HG03039 (cell line): ENCODE measurements around the gene ATP1B1.

Experiments
- ATAC-seq: cut with Tn5 transposase; IDR thresholded peaks from one replicate; pipeline ENCODE4 v1.9.1; 2021; ENCODE audit warnings: mild to moderate bottlenecking, moderate library complexity; ENCODE audit not compliant: unreplicated experiment

ATP1B1 gene

GRCh38 chr1:169106095-169106920, at the start of gene ATP1B1:
ATP1B1 (plus strand) TSS chr1:169106690; CDS start chr1:169106830, 140 bp downstream.
- peak; percentile 86 for ATAC-seq

GRCh38 chr1:169059421-169059820, 47.1 kb upstream of the ATP1B1 start:
- ATAC-seq = no peak

- no peak for ATAC-seq
Measured at GRCh38 chr1:169060043-169060722, 46.3 kb upstream of the ATP1B1 start.

GRCh38 chr1:169060919-169061639, 45.4 kb upstream of the ATP1B1 start:
- no peak for ATAC-seq

DNA sequence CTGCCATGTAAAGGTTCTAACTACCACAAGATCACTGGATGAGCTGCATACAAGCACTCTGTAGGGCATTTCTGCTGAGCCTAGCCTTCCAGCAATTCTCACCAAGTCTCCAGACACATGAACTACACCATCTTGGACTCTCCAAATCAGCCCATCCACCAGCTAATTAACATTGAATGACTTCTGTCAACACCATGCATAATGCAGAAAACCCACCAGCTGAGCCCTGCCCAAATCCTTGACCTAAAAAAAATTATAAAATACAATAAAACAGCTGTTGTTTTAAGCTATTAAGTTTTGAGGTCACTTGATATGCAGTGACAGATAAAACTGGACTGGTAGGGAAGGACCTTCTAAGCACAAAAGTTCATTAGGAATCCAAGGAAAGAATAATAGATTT, 44.3 kb upstream of the ATP1B1 start:
- no peak for ATAC-seq

GRCh38 chr1:169064103-169064502, 42.4 kb upstream of the ATP1B1 start:
- no peak for ATAC-seq

DNA sequence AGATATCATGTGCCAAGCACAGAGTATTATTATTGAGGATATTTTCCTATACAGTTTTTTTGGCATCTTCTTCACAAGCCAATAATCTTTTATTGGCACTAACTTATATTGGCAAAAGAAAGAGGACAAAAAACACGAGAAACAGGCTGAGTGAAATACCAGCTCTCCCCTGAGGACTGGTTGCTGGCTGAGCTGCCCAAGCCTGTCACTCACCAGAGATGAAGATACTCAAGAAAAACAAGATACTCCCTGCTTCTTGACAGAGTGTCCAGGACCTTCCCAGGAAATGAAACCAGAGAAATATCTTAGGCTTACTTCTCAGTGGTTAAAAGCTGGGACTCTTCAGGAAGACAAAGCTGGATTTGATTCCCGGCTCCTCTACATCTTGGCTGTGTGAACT, 35.9 kb upstream of the ATP1B1 start:
- ATAC-seq = no peak

GRCh38 chr1:169070958-169071357, 35.5 kb upstream of the ATP1B1 start:
- no peak for ATAC-seq

DNA sequence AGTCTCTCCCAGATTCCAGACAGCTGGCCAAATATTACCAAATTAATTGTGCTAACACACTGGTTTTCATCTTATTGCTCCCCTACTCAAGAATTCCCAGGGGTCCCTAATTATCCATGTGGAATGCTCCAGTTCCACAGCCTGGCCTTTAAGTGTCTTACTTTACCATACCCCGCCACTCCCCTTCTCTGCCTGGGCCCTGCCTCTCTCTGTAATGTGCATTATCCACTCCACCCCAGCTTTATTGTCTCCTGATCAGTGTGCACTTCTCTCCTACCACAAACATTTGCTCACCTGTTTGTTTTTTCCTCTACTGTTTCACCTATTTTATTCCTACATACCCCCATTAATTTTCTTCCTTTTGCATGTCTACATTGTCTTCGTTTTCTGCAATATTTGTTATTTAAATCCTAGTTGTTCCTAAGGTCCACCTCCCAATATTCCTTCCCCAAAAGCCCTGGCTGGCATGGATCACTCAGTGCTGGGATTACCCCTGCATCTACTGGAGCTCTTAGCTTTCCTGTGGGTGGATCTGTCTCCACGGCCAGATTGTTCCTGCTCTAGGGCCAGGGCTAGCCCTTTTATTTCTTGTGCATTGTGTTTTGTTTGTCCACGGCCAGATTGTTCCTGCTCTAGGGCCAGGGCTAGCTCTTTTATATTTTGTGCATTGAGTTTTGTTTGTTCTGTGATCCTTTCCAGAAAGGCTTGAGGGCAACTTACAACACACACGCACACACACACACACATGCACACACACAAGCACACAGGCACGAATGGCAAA, 33.4 kb upstream of the ATP1B1 start:
- ATAC-seq = no peak

DNA sequence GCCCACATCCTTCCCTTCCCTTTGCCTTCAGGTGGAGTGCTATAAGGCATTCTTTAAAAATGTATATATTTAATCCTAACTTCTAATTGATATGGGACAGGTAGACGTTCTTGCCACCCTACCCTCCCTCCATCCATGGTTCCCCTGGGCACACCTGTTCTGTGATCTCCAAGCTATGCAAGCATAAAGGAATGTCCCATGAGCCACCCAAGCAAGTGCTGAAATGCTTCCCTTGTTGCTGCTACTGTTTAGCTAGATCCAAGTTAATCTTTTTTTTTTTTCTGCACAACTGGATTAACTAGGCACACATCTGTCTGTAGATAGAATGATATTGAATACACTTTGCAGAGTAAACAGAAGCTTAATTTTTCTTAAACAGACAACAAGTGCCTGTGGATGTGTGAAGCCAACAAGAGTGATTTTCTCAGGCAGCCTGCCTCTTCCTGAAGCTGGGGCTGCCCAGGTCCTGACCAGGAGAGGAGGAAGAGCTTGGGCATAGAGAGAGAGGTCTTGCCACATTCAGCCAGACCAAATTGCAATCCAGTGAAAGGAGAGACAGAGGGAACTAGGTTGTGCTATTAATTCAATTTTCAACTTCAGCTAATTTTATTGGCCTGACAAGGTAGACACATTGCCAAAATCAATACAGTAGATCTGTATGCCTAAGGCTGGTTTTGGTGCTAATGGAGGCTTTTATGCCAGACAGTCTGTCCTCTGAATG, 28.2 kb upstream of the ATP1B1 start:
- ATAC-seq = no peak

DNA sequence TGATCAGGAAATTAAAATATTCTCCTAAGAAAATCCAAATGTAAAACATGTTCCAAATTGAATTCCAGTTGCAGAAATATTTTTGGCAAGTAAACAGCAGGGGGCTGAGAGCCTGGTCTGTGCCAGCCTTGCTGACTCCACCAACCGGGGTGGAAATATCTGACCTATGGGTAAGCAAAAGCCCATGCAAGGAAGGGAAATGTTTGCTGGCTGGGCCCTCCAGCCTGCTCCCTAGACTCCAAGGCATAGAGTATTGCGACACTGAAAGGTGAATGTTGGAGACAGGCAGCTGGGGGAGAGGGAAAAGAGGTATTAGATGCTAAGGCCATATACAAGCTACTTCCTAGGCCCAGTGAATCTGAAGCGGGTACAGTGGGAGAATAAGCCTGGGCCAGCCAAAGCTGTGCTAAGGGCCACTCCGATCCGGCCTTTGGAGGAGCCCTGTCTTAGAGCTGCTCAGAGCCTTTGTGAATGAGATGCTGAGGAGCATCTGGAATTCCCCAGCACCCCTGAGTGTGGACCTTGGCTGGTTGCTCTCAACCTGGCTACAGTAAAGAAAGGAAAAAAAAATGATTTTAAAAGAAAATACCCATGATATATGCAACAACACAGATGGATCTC, 24.9 kb upstream of the ATP1B1 start:
- no peak for ATAC-seq

- ATAC-seq = no peak
Measured at GRCh38 chr1:169085911-169086310, 20.6 kb upstream of the ATP1B1 start.

DNA sequence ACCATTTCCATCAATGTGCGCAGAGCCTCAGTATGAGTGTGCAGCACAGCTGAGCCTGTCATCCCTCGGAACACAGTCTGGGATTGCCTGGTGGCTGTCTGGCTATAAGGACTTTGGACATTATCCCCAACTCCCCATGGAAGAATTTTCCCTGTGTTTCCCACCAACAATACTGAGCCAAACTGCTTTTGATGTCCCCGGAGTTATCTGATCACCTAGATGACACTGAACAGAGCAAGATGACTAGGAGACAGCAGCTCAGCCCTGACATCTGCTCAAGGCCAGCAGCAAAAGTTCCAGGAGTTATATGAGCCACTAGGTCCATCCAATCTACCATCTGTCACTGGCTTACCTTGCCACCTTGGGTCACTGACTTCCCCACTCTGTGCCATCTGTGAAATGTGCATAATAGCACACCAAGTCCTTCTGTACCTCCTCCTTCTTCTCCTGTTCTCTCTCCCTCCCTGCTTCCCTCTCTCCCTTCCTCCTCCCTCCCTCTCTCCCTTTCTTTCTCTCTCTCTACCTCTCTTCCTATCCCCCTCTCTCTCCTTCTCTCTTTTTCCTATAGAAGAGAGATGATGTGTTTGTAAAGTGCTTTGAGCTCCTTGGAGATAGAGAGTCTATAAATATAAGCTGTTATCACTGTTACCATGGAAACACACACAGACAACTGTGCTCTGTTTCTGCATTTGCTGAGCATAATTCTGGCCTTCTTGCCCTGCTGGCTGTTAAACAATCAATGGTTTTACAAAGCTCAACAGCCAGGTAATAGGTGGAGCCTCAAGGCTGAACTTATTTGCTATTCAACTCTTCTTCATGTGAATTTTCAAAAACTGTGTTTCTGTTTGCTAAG, 19.7 kb upstream of the ATP1B1 start:
- ATAC-seq = no peak

DNA sequence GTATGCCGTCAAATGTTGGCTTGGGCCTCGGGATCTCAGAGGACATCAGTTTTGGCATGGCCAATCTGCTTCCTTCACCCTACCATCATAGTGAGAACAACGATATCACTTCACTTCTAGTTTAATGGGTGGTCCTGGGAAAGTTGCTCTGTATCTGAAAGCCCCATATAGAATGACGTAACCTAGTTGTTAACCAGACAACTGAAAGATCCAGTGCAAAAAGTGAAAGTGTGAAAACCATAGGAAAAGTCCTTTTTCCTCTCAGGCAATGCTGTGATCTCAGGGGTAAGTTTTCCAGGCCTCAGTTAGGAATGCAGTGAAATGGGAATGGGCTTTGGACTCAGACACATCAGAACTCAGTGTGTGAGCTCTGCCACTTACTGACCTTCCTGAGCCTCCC, 18.6 kb upstream of the ATP1B1 start:
- ATAC-seq = no peak

GRCh38 chr1:169089776-169090175, 16.7 kb upstream of the ATP1B1 start:
- no peak for ATAC-seq

GRCh38 chr1:169090308-169090899, 16.1 kb upstream of the ATP1B1 start:
- ATAC-seq = no peak

DNA sequence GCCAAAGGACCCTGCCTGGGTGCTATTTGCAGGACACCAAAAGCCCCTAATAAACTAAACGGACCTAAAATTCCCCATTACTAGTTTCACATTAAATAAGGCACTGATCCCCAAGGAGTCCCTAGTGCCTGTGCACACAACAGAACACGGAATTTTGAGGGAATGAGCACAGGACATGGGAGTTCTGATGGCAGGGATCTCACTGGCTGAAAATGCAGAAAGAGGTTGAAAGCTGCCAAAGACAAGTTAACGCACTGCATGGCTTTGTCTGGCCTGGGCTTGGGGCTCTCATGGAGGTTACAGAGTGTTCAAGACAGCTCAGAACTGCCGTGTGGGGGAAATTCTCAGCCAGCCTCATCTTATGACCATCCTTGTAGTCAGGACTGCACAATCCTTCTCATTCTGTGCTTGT, 15.6 kb upstream of the ATP1B1 start:
- ATAC-seq = peak; percentile 53

DNA sequence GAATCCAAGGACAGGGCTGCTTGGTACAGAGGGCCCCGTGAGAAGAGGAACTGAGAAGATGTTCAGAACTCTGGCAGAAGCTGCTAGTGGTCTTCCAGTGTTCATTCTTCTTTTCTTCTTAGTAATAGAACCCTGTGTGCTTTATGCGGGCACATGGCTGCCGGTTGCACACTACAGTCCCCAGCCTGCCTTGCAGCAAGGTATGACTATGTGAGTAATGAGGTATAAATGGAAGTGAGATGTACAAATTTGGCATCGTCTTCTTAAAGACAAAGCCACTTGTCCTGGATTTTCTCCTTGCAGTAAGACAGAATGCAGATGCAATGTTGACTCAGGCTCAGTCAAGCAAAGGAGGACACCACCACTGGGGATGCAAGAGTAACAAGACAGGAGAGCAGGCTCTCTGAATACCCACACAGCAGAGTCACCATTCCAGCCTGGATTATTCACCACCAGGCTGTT, 15.0 kb upstream of the ATP1B1 start:
- peak; percentile 80 for ATAC-seq
